Measurements from ENCODE around the gene LY6G6D. TPM values are rescaled to one million over a fixed set of nuclear protein-coding genes. Genes with fewer than 3 reads are reported as not detected.

LY6G6D gene
- total and polyA plus RNA-seq, 2 of the 13 experiments (the other 11 are each of a cell fraction or from before 2014, with no cell fraction given) = not detected

DNA sequence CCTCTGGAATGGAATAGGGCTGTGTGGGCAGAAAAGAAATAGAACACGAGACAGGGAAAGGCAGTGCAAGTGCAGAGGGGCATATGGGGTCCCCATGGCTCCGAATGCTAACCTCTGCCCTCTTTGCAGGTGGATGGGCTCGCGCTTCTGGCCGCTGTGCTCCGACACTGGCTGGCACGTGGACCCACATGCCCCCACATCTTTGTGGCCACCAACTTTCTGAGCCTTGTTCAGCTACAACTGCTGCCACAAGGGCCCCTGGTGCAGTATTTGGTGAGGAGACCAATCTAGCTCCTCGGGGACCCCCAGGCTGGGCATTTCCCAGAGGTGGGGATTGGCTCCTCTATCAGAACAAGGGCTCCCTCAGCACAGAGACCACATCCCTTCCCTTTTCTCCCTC, 46.2 kb downstream of the LY6G6D start (continued):
- no peak for TF ChIP-seq HOMEZ (CRISPR knock-in tag; IDR thresholded peaks at IDR 0.05; ENCODE audit: low read depth)
- no peak for TF ChIP-seq POLR2A (IDR thresholded peaks at IDR 0.05; ENCODE audit: insufficient read depth in 1 of 2, low read depth in 2 of 2, low read length in 2 of 2)
- TF ChIP-seq ZNF788 (CRISPR knock-in tag; IDR thresholded peaks at IDR 0.05; ENCODE audit: borderline replicate concordance) = no peak
- TF ChIP-seq, protein P1, sequence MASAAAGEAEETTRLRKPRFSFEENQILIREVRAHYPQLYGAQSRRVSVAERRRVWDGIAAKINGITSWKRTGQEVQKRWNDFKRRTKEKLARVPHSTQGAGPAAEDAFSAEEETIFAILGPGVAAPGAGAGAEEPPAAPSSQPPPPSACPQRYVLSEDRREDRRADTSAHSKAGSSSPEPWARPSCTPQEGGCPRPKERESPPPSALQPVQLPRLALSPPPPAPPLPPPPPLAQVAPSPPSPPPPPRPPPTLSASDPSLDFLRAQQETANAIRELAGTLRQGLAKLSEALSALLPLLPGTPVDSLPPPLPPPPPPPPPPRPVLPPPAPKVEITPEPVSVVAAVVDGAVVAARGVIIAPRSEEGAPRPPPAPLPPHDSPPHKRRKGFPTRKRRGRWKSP (CRISPR knock-in tag; IDR thresholded peaks at IDR 0.05) = no peak
- no peak for TF ChIP-seq CBX2 (IDR thresholded peaks at IDR 0.05; ENCODE audit: low read depth, low read length)
- no peak for TF ChIP-seq CBX2 (CRISPR knock-in tag; IDR thresholded peaks at IDR 0.05; ENCODE audit: low read depth)

- no TSS peak for BruUV-seq (replicated peaks)
- FAIRE-seq (no peak), DNase-seq (ENCODE audit: low spot score) (no peak), ATAC-seq (no peak)
- in situ Hi-C loops (cut with HindIII; ENCODE audit: extremely low pct_ligation_motif_present, low pct_unique_long_range_greater_than_20kb) (no loop called here), intact Hi-C loops (cut with micrococcal nuclease; ENCODE audit: unreplicated experiment) (no loop called here)
- Histone ChIP-seq H3K79me2 (ENCODE audit: insufficient read depth, low read length) (no peaks in the 10 kb centered on the region), H3K36me3 (replicated peaks in 1 of 2; ENCODE audit: control insufficient read depth in 1 of 2, insufficient read depth in 2 of 2, low read length in 2 of 2) (peaks cover 0 to 2% of the 10 kb centered on the region in 2 experiments; a peak in 3 of 5 replicates), H3K9ac (ENCODE audit: insufficient read depth, low read depth, low read length) (no peak within 1 kb of the TSS), H2AFZ (ENCODE audit: low read length) (no peak within 1 kb of the TSS), H3K4me2 (ENCODE audit: low read depth, low read length) (no peak within 1 kb of the TSS), H4K20me1 (ENCODE audit: insufficient read depth, low read length) (no peaks in the 10 kb centered on the region), H3K4me1 (ENCODE audit: insufficient read depth, low read length) (peaks cover 45% of the 10 kb centered on the region), H3K27ac (ENCODE audit: extremely low read length, insufficient read depth, low read length) (no peak within 1 kb of the TSS), H3K9me3 (ENCODE audit: low read length) (no peaks in the 10 kb centered on the region), H3K4me3 (replicated peaks in 1 of 3; ENCODE audit: insufficient read depth in 1 of 3, low read depth in 2 of 3, low read length in 3 of 3) (no peak within 1 kb of the TSS), H3K27me3 (ENCODE audit: control insufficient read depth in 1 of 2, insufficient read depth in 2 of 2, low read length in 2 of 2) (no peaks in the 10 kb centered on the region)
- CTCF ChIA-PET (ENCODE audit: low intra/inter-chr PET ratio, low total read pairs) = no interaction called here
- 77% methylated on average over 4 of the region's 4 CpGs for WGBS (ENCODE audit: low lambda C conversion rate)
- POLR2A ChIA-PET = interaction anchor here (1.0 to 11.5 kb wide), 3 partner anchors 24 to 25 kb away, joined by 3 to 96 read pairs (median 10); partner anchors contain the start of genes CLIC1 and MSH5
- TF ChIP-seq ZNF484 (CRISPR knock-in tag; IDR thresholded peaks at IDR 0.05; ENCODE audit: borderline replicate concordance, low read depth) (no peak), ZNF274 (CRISPR knock-in tag; IDR thresholded peaks at IDR 0.05) (no peak), JUNB (CRISPR knock-in tag; IDR thresholded peaks at IDR 0.05; ENCODE audit: borderline replicate concordance) (no peak), ZNF350 (CRISPR knock-in tag; IDR thresholded peaks at IDR 0.05; ENCODE audit: borderline replicate concordance, low read depth) (no peak), MEIS2 (CRISPR knock-in tag; IDR thresholded peaks at IDR 0.05) (no peak), HDAC6 (IDR thresholded peaks at IDR 0.05; ENCODE audit: low read depth, low read length) (no peak), ZNF552 (CRISPR knock-in tag; IDR thresholded peaks at IDR 0.05; ENCODE audit: borderline replicate concordance) (no peak), CENPX (CRISPR knock-in tag; IDR thresholded peaks at IDR 0.05) (no peak), ZNF678 (CRISPR knock-in tag; IDR thresholded peaks at IDR 0.05) (no peak), BORCS8-MEF2B (CRISPR knock-in tag; IDR thresholded peaks at IDR 0.05) (no peak), ATF1 (CRISPR knock-in tag; IDR thresholded peaks at IDR 0.05) (no peak)
- TF ChIP-seq, protein P2, sequence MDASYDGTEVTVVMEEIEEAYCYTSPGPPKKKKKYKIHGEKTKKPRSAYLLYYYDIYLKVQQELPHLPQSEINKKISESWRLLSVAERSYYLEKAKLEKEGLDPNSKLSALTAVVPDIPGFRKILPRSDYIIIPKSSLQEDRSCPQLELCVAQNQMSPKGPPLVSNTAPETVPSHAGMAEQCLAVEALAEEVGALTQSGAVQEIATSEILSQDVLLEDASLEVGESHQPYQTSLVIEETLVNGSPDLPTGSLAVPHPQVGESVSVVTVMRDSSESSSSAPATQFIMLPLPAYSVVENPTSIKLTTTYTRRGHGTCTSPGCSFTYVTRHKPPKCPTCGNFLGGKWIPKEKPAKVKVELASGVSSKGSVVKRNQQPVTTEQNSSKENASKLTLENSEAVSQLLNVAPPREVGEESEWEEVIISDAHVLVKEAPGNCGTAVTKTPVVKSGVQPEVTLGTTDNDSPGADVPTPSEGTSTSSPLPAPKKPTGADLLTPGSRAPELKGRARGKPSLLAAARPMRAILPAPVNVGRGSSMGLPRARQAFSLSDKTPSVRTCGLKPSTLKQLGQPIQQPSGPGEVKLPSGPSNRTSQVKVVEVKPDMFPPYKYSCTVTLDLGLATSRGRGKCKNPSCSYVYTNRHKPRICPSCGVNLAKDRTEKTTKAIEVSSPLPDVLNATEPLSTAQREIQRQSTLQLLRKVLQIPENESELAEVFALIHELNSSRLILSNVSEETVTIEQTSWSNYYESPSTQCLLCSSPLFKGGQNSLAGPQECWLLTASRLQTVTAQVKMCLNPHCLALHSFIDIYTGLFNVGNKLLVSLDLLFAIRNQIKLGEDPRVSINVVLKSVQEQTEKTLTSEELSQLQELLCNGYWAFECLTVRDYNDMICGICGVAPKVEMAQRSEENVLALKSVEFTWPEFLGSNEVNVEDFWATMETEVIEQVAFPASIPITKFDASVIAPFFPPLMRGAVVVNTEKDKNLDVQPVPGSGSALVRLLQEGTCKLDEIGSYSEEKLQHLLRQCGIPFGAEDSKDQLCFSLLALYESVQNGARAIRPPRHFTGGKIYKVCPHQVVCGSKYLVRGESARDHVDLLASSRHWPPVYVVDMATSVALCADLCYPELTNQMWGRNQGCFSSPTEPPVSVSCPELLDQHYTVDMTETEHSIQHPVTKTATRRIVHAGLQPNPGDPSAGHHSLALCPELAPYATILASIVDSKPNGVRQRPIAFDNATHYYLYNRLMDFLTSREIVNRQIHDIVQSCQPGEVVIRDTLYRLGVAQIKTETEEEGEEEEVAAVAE (CRISPR knock-in tag; IDR thresholded peaks at IDR 0.05; ENCODE audit: borderline replicate concordance) = no peak
Measured at GRCh38 chr6:31762356-31762755, 47.2 kb downstream of the LY6G6D start, which contains the start of gene SAPCD1. TSS of gene SAPCD1 (plus strand) at chr6:31762656. CDS start at chr6:31763055, 399 bp downstream.

Measured in HepG2 (cell line).